SU-DHL-6 (cell line): ENCODE measurements around the gene RLBP1.

Experiments used
- CTCF ChIP-seq: fragments of 200-600 bp; sonication (generic); IDR thresholded peaks from one replicate; pipeline ENCODE4 v1.5.1; 2017; ENCODE audit warnings: antibody characterized with exemption, mild to moderate bottlenecking, low read length, moderate library complexity; ENCODE audit not compliant: insufficient read depth, poor library complexity, severe bottlenecking
- EZH2phosphoT487 ChIP-seq: fragments of 200-600 bp; sonication (generic), shearing (Covaris generic); conservative IDR thresholded peaks from 2 replicates; pipeline ENCODE4 v1.6.1; 2018; ENCODE audit warnings: mild to moderate bottlenecking, antibody characterized with exemption, low read length, moderate library complexity, mixed read lengths

GRCh38 chr15:89243046-89243690, 21.8 kb upstream of the RLBP1 start:
- no peak for TF ChIP-seq CTCF
- TF ChIP-seq EZH2phosphoT487: no peak
